ENCODE results near the gene BCL2L11.

- TF ChIP-seq POLR2A (IDR thresholded peaks at IDR 0.05): no peak
- TF ChIP-seq CTCF (IDR thresholded peaks at IDR 0.05): no peak
Observed at GRCh38 chr2:111148925-111149324, 28.2 kb downstream of the BCL2L11 start.

All from transverse colon (tissue), 3 donors.